K562 (cell line): ENCODE measurements around the gene ASPHD2. TPM values are rescaled to one million over a fixed set of nuclear protein-coding genes. Genes with fewer than 3 reads are reported as not detected.

Experiments used
- CBX8 ChIP-seq: fragments of 200-600 bp; sonication (generic); IDR thresholded peaks from 2 replicates; pipeline ENCODE4 v1.6.1; 2012; ENCODE audit warnings: borderline replicate concordance, mixed run types, low read depth, mild to moderate bottlenecking, moderate library complexity, mixed read lengths, low read length, control low read depth, inconsistent platforms; ENCODE audit not compliant: poor library complexity, severe bottlenecking; ENCODE audit errors: extremely low read depth
- CREB3 ChIP-seq: fragments of 450-650 bp; conservative IDR thresholded peaks from 2 replicates; pipeline ENCODE4 v1.6.1; 2016; ENCODE audit warnings: missing genetic modification characterization, low read depth, mild to moderate bottlenecking, missing compliant biosample characterization, moderate library complexity
- DPF2 ChIP-seq: fragments of 450-650 bp; IDR thresholded peaks from 2 replicates; pipeline ENCODE4 v1.6.1; 2016
- ELK3 ChIP-seq: fragments of 450-650 bp; formaldehyde crosslinking; IDR thresholded peaks from 2 replicates; pipeline ENCODE4 v1.4.0; 2020; ENCODE audit warnings: mild to moderate bottlenecking
- OTX1 ChIP-seq: fragments of 450-650 bp; formaldehyde crosslinking; IDR thresholded peaks from 2 replicates; pipeline ENCODE4 v1.4.0; 2022; ENCODE audit warnings: mild to moderate bottlenecking
- SMAD2 ChIP-seq: fragments of 150-350 bp; IDR thresholded peaks from 2 replicates; pipeline ENCODE4 v1.6.1; 2014; ENCODE audit warnings: low read depth, mild to moderate bottlenecking, low read length
- SRF ChIP-seq, 2 experiments: fragments of 250-450, 450-650 bp in 1 of 2; sonication (Bioruptor Pico) in 1 of 2; sonication (generic) in 1 of 2; formaldehyde crosslinking; IDR thresholded peaks; 2 replicates each; pipeline versions ENCODE4 v1.5.0 to v1.5.1; 2020 to 2022; ENCODE audit warnings: mild to moderate bottlenecking in 1 of 2, missing genetic modification reagents in 1 of 2
- TAF1 ChIP-seq: IDR thresholded peaks from 2 replicates; pipeline ENCODE4 v1.6.1; 2011; ENCODE audit warnings: mild to moderate bottlenecking, low read length, moderate library complexity; ENCODE audit not compliant: insufficient read depth, control insufficient read depth, severe bottlenecking; ENCODE audit errors: extremely low read depth
- TBL1XR1 ChIP-seq, 2 experiments: IDR thresholded peaks; 2 replicates each; pipeline ENCODE4 v1.6.1; 2012; ENCODE audit warnings: improper control_type of control experiment in 2 of 2, low read length in 2 of 2, mild to moderate bottlenecking in 1 of 2
- TOE1 ChIP-seq, 2 experiments: fragments of 450-650 bp in 1 of 2; sonication (generic) in 1 of 2; formaldehyde crosslinking in 1 of 2; IDR thresholded peaks; 2 replicates each; pipeline versions ENCODE4 v1.7.1 to v1.8.0; 2016 to 2022; ENCODE audit warnings: borderline replicate concordance in 2 of 2, mild to moderate bottlenecking in 2 of 2, antibody characterized with exemption in 1 of 2, inconsistent platforms in 1 of 2, low read depth in 1 of 2, missing genetic modification reagents in 1 of 2, moderate library complexity in 1 of 2
- YY1 ChIP-seq, 3 experiments: IDR thresholded peaks; 2 replicates each; pipeline ENCODE4 v1.6.1; 2011; ENCODE audit warnings: low read length in 2 of 3, mild to moderate bottlenecking in 2 of 3, moderate library complexity in 2 of 3, borderline replicate concordance in 1 of 3, control low read depth in 1 of 3, low read depth in 1 of 3; ENCODE audit not compliant: insufficient read depth in 3 of 3, insufficient replicate concordance in 2 of 3, control insufficient read depth in 1 of 3, insufficient read length in 1 of 3; ENCODE audit errors: extremely low read depth in 1 of 3
- ZNF316 ChIP-seq: fragments of 450-650 bp; IDR thresholded peaks from 2 replicates; pipeline ENCODE4 v1.6.1; 2016
- ZNF431 ChIP-seq: sonication (generic); formaldehyde crosslinking; IDR thresholded peaks from 2 replicates; pipeline ENCODE4 v1.8.0; 2022; ENCODE audit warnings: mild to moderate bottlenecking, missing genetic modification reagents
- polyA plus RNA-seq, 8 experiments: library from polyadenylated mRNA; depleted of rRNA in 4 of 8; stranded (reverse) in 5 of 8; unstranded in 3 of 8; fragments of >200 nt; fragmentation: Nextera tagmentation in 2 of 8; fragmentation: Illumina TruSeq in 1 of 8; extraction: Ambion mirVana in 2 of 8; extraction: Trizol in 1 of 8; gene quantifications; 2 replicates each; pipeline versions ENCODE4 v1.2.1 to v1.2.3, GENCODE V29; 2011 to 2014; ENCODE audit warnings: inconsistent platforms in 1 of 8, missing spikeins in 1 of 8
- total RNA-seq, 7 experiments: library from RNA; depleted of rRNA in 6 of 7; stranded (reverse); fragments of >200 nt in 6 of 7; fragmentation: Illumina TruSeq in 2 of 7; extraction: Trizol in 2 of 7; gene quantifications; 2 replicates each; pipeline versions ENCODE4 v1.2.1 to v1.2.3, GENCODE V29; 2011 to 2021; ENCODE audit warnings: low replicate concordance in 1 of 7
- TF ChIP-seq, protein P1 (sequence below), 2 experiments: IDR thresholded peaks; 2 replicates each; pipeline ENCODE4 v1.6.1; 2011; ENCODE audit warnings: borderline replicate concordance in 1 of 2, control low read depth in 1 of 2, low read depth in 1 of 2, low read length in 1 of 2, mild to moderate bottlenecking in 1 of 2, mixed read lengths in 1 of 2, moderate library complexity in 1 of 2; ENCODE audit not compliant: insufficient read depth in 1 of 2, insufficient read length in 1 of 2, poor library complexity in 1 of 2, severe bottlenecking in 1 of 2; ENCODE audit errors: extremely low read depth in 1 of 2
- TF ChIP-seq, protein P2 (sequence below): IDR thresholded peaks from 2 replicates; pipeline ENCODE4 v1.6.1; 2012; ENCODE audit warnings: low read depth, low read length, improper control_type of control experiment, borderline replicate concordance
- TF ChIP-seq, protein P3 (sequence below): sonication (generic); formaldehyde crosslinking; IDR thresholded peaks from 2 replicates; pipeline ENCODE4 v1.8.0; 2022; ENCODE audit warnings: mild to moderate bottlenecking, missing genetic modification reagents, borderline replicate concordance
- TF ChIP-seq, protein P4 (sequence below): sonication (generic); formaldehyde crosslinking; IDR thresholded peaks from 2 replicates; pipeline ENCODE4 v1.9.0; 2022; ENCODE audit warnings: mild to moderate bottlenecking, missing genetic modification reagents

The ASPHD2 gene
- total and polyA plus RNA-seq, 9 of the 15 experiments (the other 6 are each of a cell fraction or from before 2014, with no cell fraction given): 0.18 to 0.64 (median 0.36) TPM

GRCh38 chr22:26401726-26402125, 27.3 kb upstream of the ASPHD2 start (continued):
- TF ChIP-seq SRF (CRISPR knock-in tag; IDR thresholded peaks at IDR 0.05) (no peak), ZNF431 (no peak), SMAD2 (no peak), CREB3 (0 out of 2 replicates have a peak, but pooled peaks have one; percentile 20), YY1 (IDR thresholded peaks at IDR 0.05; ENCODE audit: borderline replicate concordance in 1 of 3, control insufficient read depth in 1 of 3, extremely low read depth in 1 of 3, insufficient read depth in 3 of 3, insufficient read length in 1 of 3, insufficient replicate concordance in 2 of 3, low read depth in 1 of 3, low read length in 2 of 3) (peak; percentile 39 to 90 (median 57)), TOE1 (IDR thresholded peaks at IDR 0.05; ENCODE audit: borderline replicate concordance) (peak; percentile 90), TOE1 (CRISPR knock-in tag; IDR thresholded peaks at IDR 0.05; ENCODE audit: borderline replicate concordance, low read depth) (no peak), ELK3 (CRISPR knock-in tag) (no peak), CBX8 (no peak), ZNF316 (no peak), DPF2 (no peak), TAF1 (no peak), TBL1XR1 (IDR thresholded peaks at IDR 0.05; ENCODE audit: low read length in 2 of 2) (no peak), OTX1 (CRISPR knock-in tag) (no peak)
- TF ChIP-seq, protein P1, sequence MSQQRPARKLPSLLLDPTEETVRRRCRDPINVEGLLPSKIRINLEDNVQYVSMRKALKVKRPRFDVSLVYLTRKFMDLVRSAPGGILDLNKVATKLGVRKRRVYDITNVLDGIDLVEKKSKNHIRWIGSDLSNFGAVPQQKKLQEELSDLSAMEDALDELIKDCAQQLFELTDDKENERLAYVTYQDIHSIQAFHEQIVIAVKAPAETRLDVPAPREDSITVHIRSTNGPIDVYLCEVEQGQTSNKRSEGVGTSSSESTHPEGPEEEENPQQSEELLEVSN (IDR thresholded peaks at IDR 0.05; ENCODE audit: borderline replicate concordance in 1 of 2, extremely low read depth in 1 of 2, insufficient read depth in 1 of 2, insufficient read length in 1 of 2, low read depth in 1 of 2, low read length in 1 of 2, poor library complexity in 1 of 2, severe bottlenecking in 1 of 2): peak; percentile 48 to 80
- TF ChIP-seq, protein P2, sequence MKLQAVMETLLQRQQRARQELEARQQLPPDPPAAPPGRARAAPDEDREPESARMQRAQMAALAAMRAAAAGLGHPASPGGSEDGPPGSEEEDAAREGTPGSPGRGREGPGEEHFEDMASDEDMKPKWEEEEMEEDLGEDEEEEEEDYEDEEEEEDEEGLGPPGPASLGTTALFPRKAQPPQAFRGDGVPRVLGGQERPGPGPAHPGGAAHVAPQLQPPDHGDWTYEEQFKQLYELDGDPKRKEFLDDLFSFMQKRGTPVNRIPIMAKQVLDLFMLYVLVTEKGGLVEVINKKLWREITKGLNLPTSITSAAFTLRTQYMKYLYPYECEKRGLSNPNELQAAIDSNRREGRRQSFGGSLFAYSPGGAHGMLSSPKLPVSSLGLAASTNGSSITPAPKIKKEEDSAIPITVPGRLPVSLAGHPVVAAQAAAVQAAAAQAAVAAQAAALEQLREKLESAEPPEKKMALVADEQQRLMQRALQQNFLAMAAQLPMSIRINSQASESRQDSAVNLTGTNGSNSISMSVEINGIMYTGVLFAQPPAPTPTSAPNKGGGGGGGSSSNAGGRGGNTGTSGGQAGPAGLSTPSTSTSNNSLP: no peak
- TF ChIP-seq, protein P3, sequence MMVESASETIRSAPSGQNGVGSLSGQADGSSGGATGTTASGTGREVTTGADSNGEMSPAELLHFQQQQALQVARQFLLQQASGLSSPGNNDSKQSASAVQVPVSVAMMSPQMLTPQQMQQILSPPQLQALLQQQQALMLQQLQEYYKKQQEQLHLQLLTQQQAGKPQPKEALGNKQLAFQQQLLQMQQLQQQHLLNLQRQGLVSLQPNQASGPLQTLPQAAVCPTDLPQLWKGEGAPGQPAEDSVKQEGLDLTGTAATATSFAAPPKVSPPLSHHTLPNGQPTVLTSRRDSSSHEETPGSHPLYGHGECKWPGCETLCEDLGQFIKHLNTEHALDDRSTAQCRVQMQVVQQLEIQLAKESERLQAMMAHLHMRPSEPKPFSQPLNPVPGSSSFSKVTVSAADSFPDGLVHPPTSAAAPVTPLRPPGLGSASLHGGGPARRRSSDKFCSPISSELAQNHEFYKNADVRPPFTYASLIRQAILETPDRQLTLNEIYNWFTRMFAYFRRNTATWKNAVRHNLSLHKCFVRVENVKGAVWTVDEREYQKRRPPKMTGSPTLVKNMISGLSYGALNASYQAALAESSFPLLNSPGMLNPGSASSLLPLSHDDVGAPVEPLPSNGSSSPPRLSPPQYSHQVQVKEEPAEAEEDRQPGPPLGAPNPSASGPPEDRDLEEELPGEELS (CRISPR knock-in tag): no peak
- TF ChIP-seq, protein P4, sequence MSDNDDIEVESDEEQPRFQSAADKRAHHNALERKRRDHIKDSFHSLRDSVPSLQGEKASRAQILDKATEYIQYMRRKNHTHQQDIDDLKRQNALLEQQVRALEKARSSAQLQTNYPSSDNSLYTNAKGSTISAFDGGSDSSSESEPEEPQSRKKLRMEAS: peak; percentile 24; the same call in 1 of the 2 replicates
